Stimulated activated CD4-positive, alpha-beta T cell treated with anti-CD3 and anti-CD28 coated beads, Interleukin-1b, Interleukin-23, amount 100 ng/mL, for 4 hours (primary cell): Measurements from ENCODE around the gene PML.
"Not testable (repeated sequence)": the region's sequence is repeated elsewhere in the genome, so short reads cannot be mapped to it uniquely, and the experiment has no call there.

Experiments
- DNase-seq, 2 donors: peaks; one replicate each; pipeline ENCODE4 v3.0.0-alpha.2; 2020; ENCODE audit warnings: low read depth in 2 of 2

The PML gene

GRCh38 chr15:74038707-74039655 lies 44.5 kb downstream of the PML start:
- no peak for DNase-seq

DNA sequence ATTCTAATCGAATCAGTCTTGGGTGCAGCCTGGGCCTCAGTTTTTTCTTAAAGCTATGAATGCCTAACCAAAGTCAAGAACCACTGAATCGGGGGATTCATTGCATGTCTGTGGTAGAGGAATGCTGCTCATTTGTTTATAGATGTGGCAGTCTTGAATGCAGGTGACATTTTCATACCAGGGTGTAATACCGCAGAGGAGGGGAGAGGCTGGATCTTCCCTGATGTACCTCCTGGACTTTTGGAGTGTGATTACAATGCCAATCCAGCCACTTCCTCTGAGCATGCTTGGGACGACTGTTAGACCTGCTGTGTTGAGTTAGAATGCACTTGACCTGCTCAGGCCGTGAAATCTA lies 45.1 kb downstream of the PML start:
- no peak for DNase-seq

DNA sequence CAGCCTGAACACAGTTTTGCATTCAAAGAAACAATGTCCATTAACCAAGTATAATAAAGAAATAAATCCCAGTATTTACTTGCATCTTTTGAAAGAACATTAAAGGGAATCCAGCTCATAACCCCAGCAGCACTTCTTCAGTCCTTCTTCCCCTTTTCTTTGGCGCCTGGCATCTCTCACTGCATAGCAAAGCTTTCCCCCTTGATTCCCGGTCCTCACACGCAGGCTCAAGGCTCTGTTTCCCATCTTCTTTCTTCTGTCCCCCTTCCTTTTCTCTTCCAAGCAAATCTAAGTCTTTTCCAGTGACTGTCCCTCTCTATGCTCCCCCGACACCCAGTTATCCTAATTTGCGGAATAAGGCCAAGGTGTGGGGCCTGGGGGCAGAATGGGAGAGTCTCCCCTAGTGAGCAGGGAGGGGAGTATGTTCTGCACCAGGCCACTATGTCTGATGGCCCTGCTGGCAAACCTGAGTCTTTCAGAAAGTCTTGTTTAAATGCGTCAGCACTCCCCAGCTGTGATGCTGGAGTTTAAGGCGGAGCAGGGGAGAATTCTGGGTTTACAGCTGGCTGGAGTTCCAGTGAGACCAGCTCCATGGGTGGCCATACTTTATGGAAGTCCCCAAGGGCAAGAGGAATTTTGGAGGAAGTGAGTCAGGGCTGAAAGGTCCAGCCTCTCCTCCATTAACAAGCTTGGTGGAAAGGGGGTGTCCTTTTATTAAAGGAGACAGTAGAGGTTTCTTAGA lies 45.8 kb downstream of the PML start:
- DNase-seq = no peak

GRCh38 chr15:74041311-74041756 lies 46.8 kb downstream of the PML start:
- DNase-seq = no peak

GRCh38 chr15:74041777-74042435 lies 47.4 kb downstream of the PML start:
- no peak for DNase-seq

DNA sequence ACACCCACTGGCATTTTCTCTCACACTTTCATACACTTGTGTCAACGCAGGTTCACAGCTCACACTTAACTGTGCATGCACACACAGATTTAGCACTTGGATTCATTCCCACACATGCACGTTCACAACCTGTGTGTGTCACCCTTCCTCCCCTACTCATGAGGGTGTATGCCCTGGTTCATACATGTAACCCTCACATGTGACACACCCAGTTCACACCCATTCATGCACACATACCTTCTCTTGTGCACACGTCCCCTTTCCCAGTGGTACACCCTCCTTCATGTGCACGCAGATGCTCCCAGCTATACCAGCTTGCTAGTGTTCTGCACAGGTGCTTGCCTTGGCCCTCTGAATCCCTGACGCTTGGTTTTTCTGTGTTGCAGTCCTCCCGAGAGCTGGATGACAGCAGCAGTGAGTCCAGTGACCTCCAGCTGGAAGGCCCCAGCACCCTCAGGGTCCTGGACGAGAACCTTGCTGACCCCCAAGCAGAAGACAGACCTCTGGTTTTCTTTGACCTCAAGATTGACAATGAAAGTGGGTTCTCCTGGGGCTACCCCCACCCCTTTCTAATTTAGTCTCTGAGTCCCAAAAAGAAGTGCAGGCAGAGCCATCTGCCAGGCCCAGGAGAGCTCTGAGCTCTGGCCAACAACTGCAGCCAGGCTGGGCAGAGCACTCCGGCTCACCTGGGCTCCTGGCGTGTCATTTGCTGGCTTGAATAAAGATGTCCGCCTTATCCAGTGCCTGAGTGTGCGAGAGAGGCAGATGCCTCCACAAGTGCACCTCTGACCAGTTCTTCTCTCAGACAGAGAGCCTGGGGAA lies 48.3 kb downstream of the PML start:
- DNase-seq = no peak

- no peak for DNase-seq
Observed at GRCh38 chr15:74043425-74044266, 49.1 kb downstream of the PML start.

DNA sequence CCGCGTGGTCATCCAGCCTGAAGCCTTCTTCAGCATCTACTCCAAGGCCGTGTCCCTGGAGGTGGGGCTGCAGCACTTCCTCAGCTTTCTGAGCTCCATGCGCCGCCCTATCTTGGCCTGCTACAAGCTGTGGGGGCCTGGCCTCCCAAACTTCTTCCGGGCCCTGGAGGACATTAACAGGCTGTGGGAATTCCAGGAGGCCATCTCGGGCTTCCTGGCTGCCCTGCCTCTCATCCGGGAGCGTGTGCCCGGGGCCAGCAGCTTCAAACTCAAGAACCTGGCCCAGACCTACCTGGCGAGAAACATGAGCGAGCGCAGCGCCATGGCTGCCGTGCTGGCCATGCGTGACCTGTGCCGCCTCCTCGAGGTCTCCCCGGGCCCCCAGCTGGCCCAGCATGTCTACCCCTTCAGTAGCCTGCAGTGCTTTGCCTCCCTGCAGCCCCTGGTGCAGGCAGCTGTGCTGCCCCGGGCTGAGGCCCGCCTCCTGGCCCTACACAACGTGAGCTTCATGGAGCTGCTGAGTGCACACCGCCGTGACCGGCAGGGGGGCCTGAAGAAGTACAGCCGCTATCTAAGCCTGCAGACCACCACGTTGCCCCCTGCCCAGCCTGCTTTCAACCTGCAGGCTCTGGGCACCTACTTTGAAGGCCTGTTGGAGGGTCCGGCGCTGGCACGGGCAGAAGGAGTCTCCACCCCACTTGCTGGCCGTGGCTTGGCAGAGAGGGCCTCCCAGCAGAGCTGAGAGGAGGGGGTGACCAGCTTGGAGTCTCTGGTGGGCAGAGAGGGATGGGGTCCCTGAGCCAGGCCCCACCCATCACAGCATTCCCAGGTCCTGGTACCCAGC lies 50.0 kb downstream of the PML start:
- no peak for DNase-seq

GRCh38 chr15:74045184-74045583 lies 50.7 kb downstream of the PML start:
- no peak for DNase-seq

DNA sequence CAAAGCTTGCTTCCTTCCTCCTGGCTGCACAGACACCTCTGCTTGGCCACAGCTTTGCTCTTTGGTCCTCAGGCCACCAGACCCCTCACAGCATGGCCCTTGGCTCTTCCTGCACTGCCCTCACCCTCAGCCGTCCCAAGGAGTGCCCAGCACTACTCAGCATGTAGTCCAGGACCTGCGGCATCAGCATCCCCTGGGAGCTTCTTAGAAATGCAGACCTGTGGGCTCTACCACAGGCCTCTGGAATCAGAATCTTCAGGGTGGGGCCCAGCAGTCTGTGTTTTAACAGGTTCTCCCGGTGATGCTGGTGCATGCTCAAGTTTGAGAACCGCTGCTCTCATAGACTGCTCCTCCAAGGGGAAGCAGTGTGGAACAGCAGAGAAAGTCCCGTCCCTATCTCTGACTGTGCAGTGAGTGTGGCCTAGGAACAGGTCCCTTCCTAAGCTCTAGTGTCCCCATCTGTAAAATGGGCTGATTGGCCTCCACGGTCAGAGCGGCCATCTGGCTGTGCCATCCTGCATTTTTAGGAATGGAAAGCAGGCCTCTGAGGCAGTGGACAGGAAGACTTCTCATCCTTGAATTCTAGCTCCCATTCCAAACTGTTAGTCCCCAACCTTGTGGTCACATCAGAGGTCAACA lies 51.2 kb downstream of the PML start:
- no peak for DNase-seq

DNA sequence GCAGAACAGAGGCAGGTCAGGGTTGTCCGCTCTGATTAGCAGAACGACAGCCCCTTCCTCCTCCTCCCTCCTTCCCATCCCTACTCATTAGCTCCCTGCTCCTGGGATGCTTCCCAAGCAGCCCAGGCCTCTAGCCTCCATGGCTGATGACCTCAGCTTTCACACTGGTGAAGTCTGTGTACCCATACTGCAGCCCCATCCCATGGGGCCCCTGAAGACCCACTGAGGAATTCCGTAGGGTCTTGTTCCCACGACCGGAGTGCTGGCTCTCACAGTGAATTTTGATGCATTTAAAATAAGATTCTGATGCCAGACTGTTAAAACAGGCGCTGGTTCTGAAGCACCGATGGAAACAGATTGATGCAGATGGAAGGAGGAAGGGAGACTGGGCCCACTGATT lies 51.8 kb downstream of the PML start:
- DNase-seq = no peak

GRCh38 chr15:74050127-74050526 lies 55.6 kb downstream of the PML start:
- DNase-seq = no peak

GRCh38 chr15:74050556-74051234 lies 56.2 kb downstream of the PML start:
- no peak for DNase-seq

GRCh38 chr15:74052271-74053260 lies 58.0 kb downstream of the PML start:
- not testable (repeated sequence) for DNase-seq

GRCh38 chr15:74053517-74053916 lies 59.0 kb downstream of the PML start:
- no peak for DNase-seq

DNA sequence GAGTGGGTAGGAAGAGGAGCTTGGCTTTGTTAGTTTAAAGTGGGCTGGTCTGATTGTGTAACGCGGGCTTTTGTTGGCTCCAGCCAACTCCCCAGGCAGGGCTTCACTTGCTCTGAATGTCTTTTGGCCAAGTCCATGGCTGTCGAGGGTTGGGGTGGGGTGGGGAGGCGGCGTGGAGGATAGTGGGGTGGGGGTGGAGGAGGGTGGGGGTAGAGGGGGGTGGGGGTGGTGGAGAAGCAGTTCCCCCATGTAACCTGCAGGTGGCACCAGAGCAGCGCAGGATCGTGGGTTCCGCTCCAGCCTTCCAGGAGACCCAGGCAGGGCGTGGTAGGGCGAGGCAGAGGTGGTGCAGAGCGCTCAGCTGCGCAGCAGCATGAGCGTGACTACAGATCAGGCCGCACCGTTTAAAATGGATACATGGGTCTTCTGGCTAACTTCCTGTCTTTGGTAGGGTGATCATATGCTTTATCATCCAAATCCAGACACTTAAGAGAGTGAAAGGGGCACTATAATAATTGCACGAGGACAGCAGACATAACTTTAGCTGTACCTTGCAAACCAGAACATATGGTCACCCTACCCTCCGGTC lies 59.5 kb downstream of the PML start:
- DNase-seq = peak; percentile 55 to 57

DNA sequence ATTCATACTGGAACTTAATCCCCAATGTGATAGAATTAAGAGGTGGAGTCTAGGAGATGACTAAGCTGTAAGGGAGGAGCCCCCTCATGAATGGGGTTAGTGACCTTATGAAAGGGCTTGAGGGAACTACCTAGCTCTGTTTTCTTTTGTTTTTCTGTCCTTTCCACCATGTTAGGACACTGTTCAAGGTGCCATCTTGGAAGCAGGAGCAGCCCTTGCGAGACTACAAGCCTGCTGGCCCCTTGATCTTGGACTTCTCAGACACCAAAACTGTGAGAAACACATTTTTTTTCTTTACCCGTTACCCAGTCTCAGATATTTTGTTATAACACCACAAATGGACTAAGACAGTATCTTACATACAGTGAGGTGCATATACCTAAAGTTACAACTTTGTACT lies 61.3 kb downstream of the PML start:
- DNase-seq = no peak
